Fibroblast of the aortic adventitia (primary cell): Measurements from ENCODE around the gene AGAP3. TPM values are rescaled to one million over a fixed set of nuclear protein-coding genes. Genes with fewer than 3 reads are reported as not detected.

Source experiments
- DNase-seq: peaks from one replicate; pipeline ENCODE4 v3.0.0-alpha.2; 2010; ENCODE audit warnings: low read depth
- H3K4me3 ChIP-seq: 2 replicates; pipeline ENCODE4 v1.5.1; 2011; ENCODE audit warnings: low read depth, mild to moderate bottlenecking, control low read depth, low read length, moderate library complexity
- CTCF ChIP-seq: IDR thresholded peaks from 2 replicates; pipeline ENCODE4 v1.5.1; 2011; ENCODE audit warnings: mild to moderate bottlenecking, low read length, control low read depth, inconsistent platforms; ENCODE audit not compliant: insufficient read depth
- total RNA-seq: library from RNA; depleted of rRNA; stranded (reverse); fragments of >200 nt; gene quantifications from 2 replicates; pipeline ENCODE4 v1.2.3, GENCODE V29; 2012; ENCODE audit warnings: low replicate concordance

The AGAP3 gene
- total RNA-seq, 1 donor = 50.2 TPM

GRCh38 chr7:151068069-151068773 is 18.1 kb upstream of the AGAP3 start:
- no peak overlapping the region for H3K4me3 ChIP-seq
- no peak for TF ChIP-seq CTCF
- DNase-seq = no peak

- TF ChIP-seq CTCF = no peak
- H3K4me3 ChIP-seq = no peak overlapping the region
- no peak for DNase-seq
Measured at GRCh38 chr7:151069841-151070573, 16.3 kb upstream of the AGAP3 start.

GRCh38 chr7:151070574-151070960 is 15.7 kb upstream of the AGAP3 start:
- TF ChIP-seq CTCF = no peak
- H3K4me3 ChIP-seq = no peak overlapping the region
- DNase-seq = no peak

GRCh38 chr7:151071032-151071866 is 15.0 kb upstream of the AGAP3 start:
- H3K4me3 ChIP-seq = no peak overlapping the region
- no peak for TF ChIP-seq CTCF
- DNase-seq = no peak

GRCh38 chr7:151073990-151074389 is 12.3 kb upstream of the AGAP3 start:
- no peak overlapping the region for H3K4me3 ChIP-seq
- TF ChIP-seq CTCF = no peak
- no peak for DNase-seq

- DNase-seq = no peak
- no peak for TF ChIP-seq CTCF
- no peak overlapping the region for H3K4me3 ChIP-seq
Measured at GRCh38 chr7:151074817-151075661, 11.2 kb upstream of the AGAP3 start.
